ENCODE data around the gene BAIAP2L2. TPM values are rescaled to one million over a fixed set of nuclear protein-coding genes. Genes with fewer than 3 reads are reported as not detected.

BAIAP2L2 gene
- total RNA-seq, 2 experiments from 2014 or later: 0.93 to 1.6 TPM

- CTCF ChIA-PET: interaction anchor here (0.7 kb wide), 1 partner anchor 16 kb away, joined by 3 read pairs; no protein-coding TSS in a partner anchor
- H3K27ac Mint-ChIP-seq: no peak overlapping the region
Measured at GRCh38 chr22:38067761-38068360, 42.6 kb downstream of the BAIAP2L2 start.

GRCh38 chr22:38067028-38067415 lies 43.5 kb downstream of the BAIAP2L2 start:
- ChIA-PET POLR2A (no interaction called here), CTCF (no interaction called here)
- H3K4me1 Mint-ChIP-seq (ENCODE audit: low read depth): no peaks in the 10 kb centered on the region
- peaks cover 24% of the 10 kb centered on the region for H3K36me3 Mint-ChIP-seq
- H3K9me3 Mint-ChIP-seq: no peaks in the 10 kb centered on the region
- intact Hi-C loops (cut with micrococcal nuclease): no loop called here
- H3K27me3 Mint-ChIP-seq: no peaks in the 10 kb centered on the region
- no peak overlapping the region for H3K4me3 Mint-ChIP-seq
- H3K27ac Mint-ChIP-seq: no peak overlapping the region
- DNase-seq: no peak

More at GRCh38 chr22:38067761-38068360, 42.6 kb downstream of the BAIAP2L2 start:
- Mint-ChIP-seq H3K9me3 (no peaks in the 10 kb centered on the region), H3K36me3 (peaks cover 20% of the 10 kb centered on the region), H3K27me3 (no peaks in the 10 kb centered on the region), H3K4me3 (no peak overlapping the region), H3K4me1 (ENCODE audit: low read depth) (no peaks in the 10 kb centered on the region)
- POLR2A ChIA-PET: no interaction called here
- intact Hi-C loops (cut with micrococcal nuclease): no loop called here
- DNase-seq: no peak

- H3K27ac Mint-ChIP-seq: no peak overlapping the region
- ChIA-PET POLR2A (no interaction called here), CTCF (interaction anchor here (1.0 to 2.4 kb wide), 3 partner anchors 9 to 49 kb away, joined by 3 to 16 read pairs (median 3); no protein-coding TSS in a partner anchor)
- intact Hi-C loops (cut with micrococcal nuclease): no loop called here
- peaks cover 24% of the 10 kb centered on the region for H3K36me3 Mint-ChIP-seq
- H3K9me3 Mint-ChIP-seq: no peaks in the 10 kb centered on the region
- DNase-seq: no peak
- H3K4me1 Mint-ChIP-seq (ENCODE audit: low read depth): no peaks in the 10 kb centered on the region
- no peaks in the 10 kb centered on the region for H3K27me3 Mint-ChIP-seq
- H3K4me3 Mint-ChIP-seq: no peak overlapping the region
Measured at GRCh38 chr22:38066381-38067027, 44.0 kb downstream of the BAIAP2L2 start.

GRCh38 chr22:38065539-38065938 lies 44.9 kb downstream of the BAIAP2L2 start:
- H3K4me3 Mint-ChIP-seq: no peak overlapping the region
- ChIA-PET CTCF (interaction anchor here (1.0 to 2.4 kb wide), 3 partner anchors 10 to 50 kb away, joined by 3 to 16 read pairs (median 3); no protein-coding TSS in a partner anchor), POLR2A (no interaction called here)
- no peaks in the 10 kb centered on the region for H3K4me1 Mint-ChIP-seq (ENCODE audit: low read depth)
- DNase-seq: no peak
- no peaks in the 10 kb centered on the region for H3K9me3 Mint-ChIP-seq
- intact Hi-C loops (cut with micrococcal nuclease): no loop called here
- H3K27me3 Mint-ChIP-seq: no peaks in the 10 kb centered on the region
- peaks cover 22% of the 10 kb centered on the region for H3K36me3 Mint-ChIP-seq
- no peak overlapping the region for H3K27ac Mint-ChIP-seq

- ChIA-PET CTCF (interaction anchor here (0.7 to 1.1 kb wide), 2 partner anchors 10 to 199 kb away, joined by 3 to 4 read pairs; no protein-coding TSS in a partner anchor), POLR2A (no interaction called here)
- intact Hi-C loops (cut with micrococcal nuclease): no loop called here
- Mint-ChIP-seq H3K36me3 (peaks cover 20% of the 10 kb centered on the region), H3K9me3 (no peaks in the 10 kb centered on the region), H3K27ac (no peak overlapping the region), H3K4me3 (no peak overlapping the region), H3K27me3 (no peaks in the 10 kb centered on the region), H3K4me1 (ENCODE audit: low read depth) (peaks cover 5% of the 10 kb centered on the region)
- DNase-seq: no peak
Measured at GRCh38 chr22:38062791-38063190, 47.7 kb downstream of the BAIAP2L2 start.

GRCh38 chr22:38056969-38057891 lies 53.3 kb downstream of the BAIAP2L2 start, which contains the start of gene PICK1:
TSS of gene PICK1 (plus strand) at chr22:38057404. CDS start at chr22:38057810, 406 bp downstream.
- ChIA-PET POLR2A (interaction anchor here (0.6 to 0.7 kb wide), 2 partner anchors 213 to 249 kb away, joined by 3 read pairs; partner anchors contain the start of gene ANKRD54), CTCF (interaction anchor here (1.1 to 2.4 kb wide), 9 partner anchors 9 to 515 kb away, joined by 3 to 8 read pairs (median 3); no protein-coding TSS in a partner anchor)
- intact Hi-C loops (cut with micrococcal nuclease): loop anchor here (10.0 kb wide), 1 partner anchor 48 kb away; no protein-coding TSS in a partner anchor
- Mint-ChIP-seq H3K4me3 (peak within 1 kb of the TSS; percentile 93), H3K27ac (peak within 1 kb of the TSS; percentile 93), H3K9me3 (no peaks in the 10 kb centered on the region), H3K27me3 (no peaks in the 10 kb centered on the region), H3K36me3 (peaks cover 2% of the 10 kb centered on the region), H3K4me1 (ENCODE audit: low read depth) (peaks cover 12% of the 10 kb centered on the region)
- peak; percentile 89 for DNase-seq

GRCh38 chr22:38051900-38052862 lies 58.3 kb downstream of the BAIAP2L2 start:
- Mint-ChIP-seq H3K4me1 (ENCODE audit: low read depth) (peaks cover 4% of the 10 kb centered on the region), H3K36me3 (no peaks in the 10 kb centered on the region)
- CTCF ChIA-PET: interaction anchor here (0.6 to 3.6 kb wide), 78 partner anchors 9 to 1992 kb away, joined by 3 to 37 read pairs (median 4); partner anchors contain the start of genes DMC1, PLA2G6 and TOMM22

GRCh38 chr22:38051261-38051660 lies 59.2 kb downstream of the BAIAP2L2 start:
- ChIA-PET POLR2A (no interaction called here), CTCF (interaction anchor here (0.9 to 3.0 kb wide), 19 partner anchors 9 to 303 kb away, joined by 3 to 37 read pairs (median 6); no protein-coding TSS in a partner anchor)
- Mint-ChIP-seq H3K27me3 (peaks cover 2% of the 10 kb centered on the region), H3K9me3 (no peaks in the 10 kb centered on the region), H3K4me3 (no peak overlapping the region), H3K36me3 (no peaks in the 10 kb centered on the region), H3K27ac (no peak overlapping the region), H3K4me1 (ENCODE audit: low read depth) (no peaks in the 10 kb centered on the region)
- intact Hi-C loops (cut with micrococcal nuclease): loop anchor here (5.0 to 10.0 kb wide), 3 partner anchors 54 to 521 kb away; partner anchors contain the start of gene DMC1
- no peak for DNase-seq

More at GRCh38 chr22:38051900-38052862, 58.3 kb downstream of the BAIAP2L2 start:
- Mint-ChIP-seq H3K27ac (no peak overlapping the region), H3K27me3 (peaks cover 2% of the 10 kb centered on the region), H3K9me3 (no peaks in the 10 kb centered on the region), H3K4me3 (no peak overlapping the region)
- peak; percentile 82 for DNase-seq
- POLR2A ChIA-PET: no interaction called here
- intact Hi-C loops (cut with micrococcal nuclease): loop anchor here (5.0 to 10.0 kb wide), 3 partner anchors 53 to 520 kb away; partner anchors contain the start of gene DMC1

GRCh38 chr22:38050720-38051119 lies 59.8 kb downstream of the BAIAP2L2 start:
- Mint-ChIP-seq H3K4me3 (no peak overlapping the region), H3K36me3 (no peaks in the 10 kb centered on the region), H3K27ac (no peak overlapping the region), H3K9me3 (no peaks in the 10 kb centered on the region), H3K4me1 (ENCODE audit: low read depth) (no peaks in the 10 kb centered on the region), H3K27me3 (peaks cover 2% of the 10 kb centered on the region)
- CTCF ChIA-PET: no interaction called here
- DNase-seq: no peak
- POLR2A ChIA-PET: no interaction called here
- intact Hi-C loops (cut with micrococcal nuclease): loop anchor here (5.0 to 10.0 kb wide), 3 partner anchors 54 to 522 kb away; partner anchors contain the start of gene DMC1

- no peaks in the 10 kb centered on the region for H3K9me3 Mint-ChIP-seq
- ChIA-PET CTCF (interaction anchor here (1.2 kb wide), 1 partner anchor 180 kb away, joined by 4 read pairs; no protein-coding TSS in a partner anchor), POLR2A (no interaction called here)
- H3K36me3 Mint-ChIP-seq: no peaks in the 10 kb centered on the region
- DNase-seq: no peak
- intact Hi-C loops (cut with micrococcal nuclease): loop anchor here (5.0 to 10.0 kb wide), 3 partner anchors 55 to 522 kb away; partner anchors contain the start of gene DMC1
- H3K4me3 Mint-ChIP-seq: no peak overlapping the region
- H3K27me3 Mint-ChIP-seq: peaks cover 2% of the 10 kb centered on the region
- H3K4me1 Mint-ChIP-seq (ENCODE audit: low read depth): no peaks in the 10 kb centered on the region
- no peak overlapping the region for H3K27ac Mint-ChIP-seq
Measured at GRCh38 chr22:38049812-38050619, 60.5 kb downstream of the BAIAP2L2 start.
